K562 (cell line): ENCODE data around the gene DISC1. TPM values are rescaled to one million over a fixed set of nuclear protein-coding genes. Genes with fewer than 3 reads are reported as not detected.

Experiments
- ESRRB ChIP-seq: fragments of 250-450 bp; sonication (Bioruptor Pico); IDR thresholded peaks from 2 replicates; pipeline ENCODE4 v1.5.0; 2020; ENCODE audit warnings: mild to moderate bottlenecking, moderate library complexity, borderline replicate concordance
- HIVEP1 ChIP-seq: fragments of 250-450 bp; sonication (Bioruptor Pico); IDR thresholded peaks from 2 replicates; pipeline ENCODE4 v1.4.0; 2020; ENCODE audit warnings: mild to moderate bottlenecking
- KLF1 ChIP-seq: fragments of 450-650 bp; IDR thresholded peaks from 2 replicates; pipeline ENCODE4 v1.6.1; 2016; ENCODE audit warnings: missing genetic modification characterization, missing compliant biosample characterization
- MAZ ChIP-seq, 2 experiments: fragments of 450-650 bp in 1 of 2; sonication (generic) in 1 of 2; formaldehyde crosslinking; IDR thresholded peaks in 1 of 2; conservative IDR thresholded peaks in 1 of 2; 2 replicates each; pipeline versions ENCODE4 v1.4.0 to v1.5.0; 2020; ENCODE audit warnings: mild to moderate bottlenecking in 1 of 2, missing genetic modification reagents in 1 of 2
- MED1 ChIP-seq: sonication (generic); formaldehyde crosslinking; IDR thresholded peaks from 2 replicates; pipeline ENCODE4 v1.8.1; 2023; ENCODE audit warnings: missing genetic modification reagents, borderline replicate concordance
- MYC ChIP-seq, 2 experiments: fragments of 250-450 bp in 1 of 2; sonication (Bioruptor Pico) in 1 of 2; IDR thresholded peaks; 2 replicates each; pipeline versions ENCODE4 v1.5.1 to v1.6.1; 2012 to 2021; ENCODE audit warnings: low read depth in 2 of 2, borderline replicate concordance in 1 of 2, improper control_type of control experiment in 1 of 2, low read length in 1 of 2, mild to moderate bottlenecking in 1 of 2, moderate library complexity in 1 of 2
- NEUROD1 ChIP-seq: fragments of 150-350 bp; IDR thresholded peaks from 2 replicates; pipeline ENCODE4 v1.6.1; 2014; ENCODE audit warnings: borderline replicate concordance, low read length, low read depth; ENCODE audit not compliant: partially characterized antibody
- PURB ChIP-seq: sonication (generic); formaldehyde crosslinking; IDR thresholded peaks from 2 replicates; pipeline ENCODE4 v1.9.0; 2021; ENCODE audit warnings: low read depth, mild to moderate bottlenecking, missing genetic modification reagents
- RCOR1 ChIP-seq, 2 experiments: IDR thresholded peaks; 2 replicates each; pipeline ENCODE4 v1.6.1; 2012; ENCODE audit warnings: low read depth in 2 of 2, low read length in 2 of 2, borderline replicate concordance in 1 of 2, improper control_type of control experiment in 1 of 2
- SMAD3 ChIP-seq: fragments of 450-650 bp; formaldehyde crosslinking; conservative IDR thresholded peaks from 2 replicates; pipeline ENCODE4 v1.4.0; 2020; ENCODE audit warnings: mild to moderate bottlenecking
- SREBF1 ChIP-seq: fragments of 150-350 bp; IDR thresholded peaks from 2 replicates; pipeline ENCODE4 v1.6.1; 2014; ENCODE audit warnings: antibody characterized with exemption, low read depth, low read length, borderline replicate concordance
- TBL1XR1 ChIP-seq, 2 experiments: IDR thresholded peaks; 2 replicates each; pipeline ENCODE4 v1.6.1; 2012; ENCODE audit warnings: improper control_type of control experiment in 2 of 2, low read length in 2 of 2, mild to moderate bottlenecking in 1 of 2
- ZBTB8A ChIP-seq: fragments of 450-650 bp; IDR thresholded peaks from 2 replicates; pipeline ENCODE4 v1.6.1; 2018; ENCODE audit warnings: mild to moderate bottlenecking, moderate library complexity; ENCODE audit not compliant: partially characterized antibody
- ZNF121 ChIP-seq: sonication (generic); formaldehyde crosslinking; conservative IDR thresholded peaks from 2 replicates; pipeline ENCODE4 v1.8.0; 2022; ENCODE audit warnings: missing genetic modification reagents
- ZNF124 ChIP-seq: sonication (generic); formaldehyde crosslinking; IDR thresholded peaks from 2 replicates; pipeline ENCODE4 v1.8.1; 2022; ENCODE audit warnings: missing genetic modification reagents
- ZNF239 ChIP-seq: fragments of 250-450 bp; sonication (Bioruptor Pico); IDR thresholded peaks from 2 replicates; pipeline ENCODE4 v1.4.0; 2020; ENCODE audit warnings: mild to moderate bottlenecking
- ZNF436 ChIP-seq: fragments of 250-450, 450-650 bp; sonication (Bioruptor Pico); formaldehyde crosslinking; IDR thresholded peaks from 2 replicates; pipeline ENCODE4 v1.7.0; 2020; ENCODE audit warnings: mild to moderate bottlenecking
- ZNF589 ChIP-seq: fragments of 200-800 bp; sonication (Bioruptor generic); IDR thresholded peaks from 2 replicates; pipeline ENCODE4 v1.6.1; 2016; ENCODE audit warnings: low read depth, missing genetic modification characterization, missing compliant biosample characterization
- polyA plus RNA-seq, 8 experiments: library from polyadenylated mRNA; depleted of rRNA in 4 of 8; stranded (reverse) in 5 of 8; unstranded in 3 of 8; fragments of >200 nt; fragmentation: Nextera tagmentation in 2 of 8; fragmentation: Illumina TruSeq in 1 of 8; extraction: Ambion mirVana in 2 of 8; extraction: Trizol in 1 of 8; gene quantifications; 2 replicates each; pipeline versions ENCODE4 v1.2.1 to v1.2.3, GENCODE V29; 2011 to 2014; ENCODE audit warnings: inconsistent platforms in 1 of 8, missing spikeins in 1 of 8
- total RNA-seq, 7 experiments: library from RNA; depleted of rRNA in 6 of 7; stranded (reverse); fragments of >200 nt in 6 of 7; fragmentation: Illumina TruSeq in 2 of 7; extraction: Trizol in 2 of 7; gene quantifications; 2 replicates each; pipeline versions ENCODE4 v1.2.1 to v1.2.3, GENCODE V29; 2011 to 2021; ENCODE audit warnings: low replicate concordance in 1 of 7
- TF ChIP-seq, protein P1 (sequence below), 2 experiments: fragments of 250-450 bp in 1 of 2; fragments of 450-650 bp in 1 of 2; sonication (Bioruptor Pico) in 1 of 2; IDR thresholded peaks; 2 replicates each; pipeline versions ENCODE4 v1.6.1 to v1.8.0; 2016 to 2021; ENCODE audit warnings: mild to moderate bottlenecking in 2 of 2, moderate library complexity in 2 of 2, missing compliant biosample characterization in 1 of 2, missing genetic modification characterization in 1 of 2
- TF ChIP-seq, protein P2 (sequence below): fragments of 450-650 bp; IDR thresholded peaks from 2 replicates; pipeline ENCODE4 v1.6.1; 2018; ENCODE audit not compliant: partially characterized antibody
- TF ChIP-seq, protein P3 (sequence below), 2 experiments: IDR thresholded peaks in 1 of 2; conservative IDR thresholded peaks in 1 of 2; 2 replicates each; pipeline ENCODE4 v1.6.1; 2016; ENCODE audit warnings: low read depth in 2 of 2, mild to moderate bottlenecking in 1 of 2, missing compliant biosample characterization in 1 of 2, missing genetic modification characterization in 1 of 2, moderate library complexity in 1 of 2

The DISC1 gene
- total and polyA plus RNA-seq, 9 of the 15 experiments (the other 6 are each of a cell fraction or from before 2014, with no cell fraction given): 0.01 to 0.11 (median 0.08) TPM; not detected in 1

DNA sequence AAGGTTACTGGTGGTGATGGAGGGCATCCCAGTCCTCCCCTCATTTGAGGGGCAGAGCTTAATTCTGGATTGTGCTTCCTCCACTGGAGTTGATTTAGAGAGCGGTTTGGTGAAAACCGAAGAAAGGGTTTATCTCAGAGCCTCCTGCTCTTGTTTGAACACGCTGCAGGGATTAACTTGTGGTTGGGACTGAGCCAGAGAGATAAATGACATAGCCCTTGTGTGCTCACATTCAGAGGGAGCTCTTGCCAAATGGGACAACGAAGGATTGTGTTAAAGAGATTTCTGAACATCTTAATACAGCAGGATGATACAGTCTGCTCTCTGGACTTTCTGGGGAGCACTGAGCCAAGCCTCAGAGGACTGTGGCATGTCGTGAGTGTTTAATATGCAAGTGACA is 308.2 kb downstream of the DISC1 start (continued):
- TF ChIP-seq, protein P1, sequence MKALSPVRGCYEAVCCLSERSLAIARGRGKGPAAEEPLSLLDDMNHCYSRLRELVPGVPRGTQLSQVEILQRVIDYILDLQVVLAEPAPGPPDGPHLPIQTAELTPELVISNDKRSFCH (CRISPR knock-in tag; IDR thresholded peaks at IDR 0.05): no peak
- TF ChIP-seq, protein P1 (tag; IDR thresholded peaks at IDR 0.05): no peak
- TF ChIP-seq, protein P2, sequence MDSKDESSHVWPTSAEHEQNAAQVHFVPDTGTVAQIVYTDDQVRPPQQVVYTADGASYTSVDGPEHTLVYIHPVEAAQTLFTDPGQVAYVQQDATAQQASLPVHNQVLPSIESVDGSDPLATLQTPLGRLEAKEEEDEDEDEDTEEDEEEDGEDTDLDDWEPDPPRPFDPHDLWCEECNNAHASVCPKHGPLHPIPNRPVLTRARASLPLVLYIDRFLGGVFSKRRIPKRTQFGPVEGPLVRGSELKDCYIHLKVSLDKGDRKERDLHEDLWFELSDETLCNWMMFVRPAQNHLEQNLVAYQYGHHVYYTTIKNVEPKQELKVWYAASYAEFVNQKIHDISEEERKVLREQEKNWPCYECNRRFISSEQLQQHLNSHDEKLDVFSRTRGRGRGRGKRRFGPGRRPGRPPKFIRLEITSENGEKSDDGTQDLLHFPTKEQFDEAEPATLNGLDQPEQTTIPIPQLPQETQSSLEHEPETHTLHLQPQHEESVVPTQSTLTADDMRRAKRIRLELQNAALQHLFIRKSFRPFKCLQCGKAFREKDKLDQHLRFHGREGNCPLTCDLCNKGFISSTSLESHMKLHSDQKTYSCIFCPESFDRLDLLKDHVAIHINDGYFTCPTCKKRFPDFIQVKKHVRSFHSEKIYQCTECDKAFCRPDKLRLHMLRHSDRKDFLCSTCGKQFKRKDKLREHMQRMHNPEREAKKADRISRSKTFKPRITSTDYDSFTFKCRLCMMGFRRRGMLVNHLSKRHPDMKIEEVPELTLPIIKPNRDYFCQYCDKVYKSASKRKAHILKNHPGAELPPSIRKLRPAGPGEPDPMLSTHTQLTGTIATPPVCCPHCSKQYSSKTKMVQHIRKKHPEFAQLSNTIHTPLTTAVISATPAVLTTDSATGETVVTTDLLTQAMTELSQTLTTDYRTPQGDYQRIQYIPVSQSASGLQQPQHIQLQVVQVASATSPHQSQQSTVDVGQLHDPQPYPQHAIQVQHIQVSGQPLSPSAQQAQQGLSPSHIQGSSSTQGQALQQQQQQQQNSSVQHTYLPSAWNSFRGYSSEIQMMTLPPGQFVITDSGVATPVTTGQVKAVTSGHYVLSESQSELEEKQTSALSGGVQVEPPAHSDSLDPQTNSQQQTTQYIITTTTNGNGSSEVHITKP: no peak
- no peak for TF ChIP-seq ZNF589 (CRISPR knock-in tag)
- TF ChIP-seq PURB (CRISPR knock-in tag): no peak
- TF ChIP-seq MAZ (CRISPR knock-in tag; conservative IDR thresholded peaks at IDR 0.05 in 1 of 2, IDR thresholded peaks at IDR 0.05 in 1 of 2): peak in 1 of 2 experiments; percentile 62; a peak in 1 of 4 replicates
- TF ChIP-seq HIVEP1 (CRISPR knock-in tag): no peak
- TF ChIP-seq RCOR1 (IDR thresholded peaks at IDR 0.05; ENCODE audit: borderline replicate concordance in 1 of 2, low read depth in 2 of 2, low read length in 2 of 2): peak in 1 of 2 experiments; percentile 81; a peak in 2 of 4 replicates
- no peak for TF ChIP-seq ZNF121
- TF ChIP-seq TBL1XR1 (IDR thresholded peaks at IDR 0.05; ENCODE audit: low read length in 2 of 2): no peak
- TF ChIP-seq ZNF124: no peak
- TF ChIP-seq MYC (IDR thresholded peaks at IDR 0.05; ENCODE audit: low read depth, low read length): no peak
- no peak for TF ChIP-seq MYC (CRISPR knock-in tag; IDR thresholded peaks at IDR 0.05; ENCODE audit: borderline replicate concordance, low read depth)
- peak; percentile 76; the same call in 1 of the 2 replicates for TF ChIP-seq SMAD3 (CRISPR knock-in tag)
- TF ChIP-seq SREBF1: no peak
- no peak for TF ChIP-seq ZBTB8A
- TF ChIP-seq ZNF239 (CRISPR knock-in tag): no peak
- no peak for TF ChIP-seq KLF1
- TF ChIP-seq, protein P3, sequence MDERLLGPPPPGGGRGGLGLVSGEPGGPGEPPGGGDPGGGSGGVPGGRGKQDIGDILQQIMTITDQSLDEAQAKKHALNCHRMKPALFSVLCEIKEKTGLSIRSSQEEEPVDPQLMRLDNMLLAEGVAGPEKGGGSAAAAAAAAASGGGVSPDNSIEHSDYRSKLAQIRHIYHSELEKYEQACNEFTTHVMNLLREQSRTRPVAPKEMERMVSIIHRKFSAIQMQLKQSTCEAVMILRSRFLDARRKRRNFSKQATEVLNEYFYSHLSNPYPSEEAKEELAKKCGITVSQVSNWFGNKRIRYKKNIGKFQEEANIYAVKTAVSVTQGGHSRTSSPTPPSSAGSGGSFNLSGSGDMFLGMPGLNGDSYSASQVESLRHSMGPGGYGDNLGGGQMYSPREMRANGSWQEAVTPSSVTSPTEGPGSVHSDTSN (CRISPR knock-in tag; IDR thresholded peaks at IDR 0.05; ENCODE audit: low read depth): no peak
- TF ChIP-seq, protein P3 (tag; conservative IDR thresholded peaks at IDR 0.05; ENCODE audit: low read depth): no peak
- no peak for TF ChIP-seq MED1 (CRISPR knock-in tag)
- no peak for TF ChIP-seq NEUROD1
- TF ChIP-seq ZNF436: no peak
- no peak for TF ChIP-seq ESRRB (CRISPR knock-in tag)
